ENCODE results near the gene RAB11FIP4. TPM values are rescaled to one million over a fixed set of nuclear protein-coding genes. Genes with fewer than 3 reads are reported as not detected.

The RAB11FIP4 gene
- total and polyA plus RNA-seq, 2 of the 13 experiments (the other 11 are each of a cell fraction or from before 2014, with no cell fraction given), result 28.0 to 89.3 TPM

DNA sequence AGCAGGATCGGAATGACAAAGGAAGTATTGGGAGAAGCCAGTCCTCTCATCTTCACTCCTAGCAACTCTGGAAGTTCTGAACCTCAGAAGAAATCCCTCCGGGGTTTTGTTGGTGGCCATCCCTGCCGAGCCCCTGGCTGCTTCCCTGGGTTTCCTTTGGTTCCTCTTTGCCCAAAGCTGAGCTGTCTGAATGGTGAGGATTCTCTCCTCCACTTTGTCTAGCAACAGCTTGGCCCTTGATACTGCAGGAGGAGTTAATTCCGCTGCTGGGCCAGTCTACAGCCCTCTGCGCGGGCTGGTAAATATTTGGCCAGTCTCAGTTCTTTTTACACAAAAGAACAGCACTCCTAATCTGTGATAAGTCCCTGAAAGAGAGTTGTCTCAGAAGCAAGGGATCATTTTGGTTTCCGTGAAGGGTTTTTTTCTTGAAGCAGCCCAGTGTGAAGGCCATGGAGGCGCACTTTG lies 170.9 kb downstream of the RAB11FIP4 start (continued):
- TF ChIP-seq ZNF724P (CRISPR knock-in tag; IDR thresholded peaks at IDR 0.05; ENCODE audit: borderline replicate concordance), result no peak
- no peak for TF ChIP-seq KAT2B (IDR thresholded peaks at IDR 0.05; ENCODE audit: borderline replicate concordance, low read depth, low read length)
- no peak for TF ChIP-seq MEF2D (CRISPR knock-in tag; IDR thresholded peaks at IDR 0.05)
- peak; percentile 34; the same call in 1 of the 2 replicates for TF ChIP-seq MED1 (CRISPR knock-in tag; IDR thresholded peaks at IDR 0.05)
- no peak for TF ChIP-seq TAF1 (CRISPR knock-in tag; IDR thresholded peaks at IDR 0.05)
- TF ChIP-seq, protein P1, sequence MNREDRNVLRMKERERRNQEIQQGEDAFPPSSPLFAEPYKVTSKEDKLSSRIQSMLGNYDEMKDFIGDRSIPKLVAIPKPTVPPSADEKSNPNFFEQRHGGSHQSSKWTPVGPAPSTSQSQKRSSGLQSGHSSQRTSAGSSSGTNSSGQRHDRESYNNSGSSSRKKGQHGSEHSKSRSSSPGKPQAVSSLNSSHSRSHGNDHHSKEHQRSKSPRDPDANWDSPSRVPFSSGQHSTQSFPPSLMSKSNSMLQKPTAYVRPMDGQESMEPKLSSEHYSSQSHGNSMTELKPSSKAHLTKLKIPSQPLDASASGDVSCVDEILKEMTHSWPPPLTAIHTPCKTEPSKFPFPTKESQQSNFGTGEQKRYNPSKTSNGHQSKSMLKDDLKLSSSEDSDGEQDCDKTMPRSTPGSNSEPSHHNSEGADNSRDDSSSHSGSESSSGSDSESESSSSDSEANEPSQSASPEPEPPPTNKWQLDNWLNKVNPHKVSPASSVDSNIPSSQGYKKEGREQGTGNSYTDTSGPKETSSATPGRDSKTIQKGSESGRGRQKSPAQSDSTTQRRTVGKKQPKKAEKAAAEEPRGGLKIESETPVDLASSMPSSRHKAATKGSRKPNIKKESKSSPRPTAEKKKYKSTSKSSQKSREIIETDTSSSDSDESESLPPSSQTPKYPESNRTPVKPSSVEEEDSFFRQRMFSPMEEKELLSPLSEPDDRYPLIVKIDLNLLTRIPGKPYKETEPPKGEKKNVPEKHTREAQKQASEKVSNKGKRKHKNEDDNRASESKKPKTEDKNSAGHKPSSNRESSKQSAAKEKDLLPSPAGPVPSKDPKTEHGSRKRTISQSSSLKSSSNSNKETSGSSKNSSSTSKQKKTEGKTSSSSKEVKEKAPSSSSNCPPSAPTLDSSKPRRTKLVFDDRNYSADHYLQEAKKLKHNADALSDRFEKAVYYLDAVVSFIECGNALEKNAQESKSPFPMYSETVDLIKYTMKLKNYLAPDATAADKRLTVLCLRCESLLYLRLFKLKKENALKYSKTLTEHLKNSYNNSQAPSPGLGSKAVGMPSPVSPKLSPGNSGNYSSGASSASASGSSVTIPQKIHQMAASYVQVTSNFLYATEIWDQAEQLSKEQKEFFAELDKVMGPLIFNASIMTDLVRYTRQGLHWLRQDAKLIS (CRISPR knock-in tag; IDR thresholded peaks at IDR 0.05), result no peak
- no peak for TF ChIP-seq ZFP36 (IDR thresholded peaks at IDR 0.05; ENCODE audit: borderline replicate concordance, low read depth, low read length, partially characterized antibody)
- no peak for TF ChIP-seq ZZZ3 (CRISPR knock-in tag; IDR thresholded peaks at IDR 0.05; ENCODE audit: borderline replicate concordance)
- TF ChIP-seq HNRNPL (IDR thresholded peaks at IDR 0.05; ENCODE audit: low read depth, low read length), result no peak
- TF ChIP-seq ZNF274 (CRISPR knock-in tag; IDR thresholded peaks at IDR 0.05), result no peak
- TF ChIP-seq KDM2A (CRISPR knock-in tag; IDR thresholded peaks at IDR 0.05; ENCODE audit: borderline replicate concordance, low read depth), result 0 out of 2 replicates have a peak, but pooled peaks have one; percentile 40
- no peak for TF ChIP-seq NFATC3 (CRISPR knock-in tag; IDR thresholded peaks at IDR 0.05)
- TF ChIP-seq, protein P2, sequence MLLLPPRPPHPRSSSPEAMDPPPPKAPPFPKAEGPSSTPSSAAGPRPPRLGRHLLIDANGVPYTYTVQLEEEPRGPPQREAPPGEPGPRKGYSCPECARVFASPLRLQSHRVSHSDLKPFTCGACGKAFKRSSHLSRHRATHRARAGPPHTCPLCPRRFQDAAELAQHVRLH (CRISPR knock-in tag; IDR thresholded peaks at IDR 0.05; ENCODE audit: borderline replicate concordance, low read depth), result no peak
- TF ChIP-seq, protein P3, sequence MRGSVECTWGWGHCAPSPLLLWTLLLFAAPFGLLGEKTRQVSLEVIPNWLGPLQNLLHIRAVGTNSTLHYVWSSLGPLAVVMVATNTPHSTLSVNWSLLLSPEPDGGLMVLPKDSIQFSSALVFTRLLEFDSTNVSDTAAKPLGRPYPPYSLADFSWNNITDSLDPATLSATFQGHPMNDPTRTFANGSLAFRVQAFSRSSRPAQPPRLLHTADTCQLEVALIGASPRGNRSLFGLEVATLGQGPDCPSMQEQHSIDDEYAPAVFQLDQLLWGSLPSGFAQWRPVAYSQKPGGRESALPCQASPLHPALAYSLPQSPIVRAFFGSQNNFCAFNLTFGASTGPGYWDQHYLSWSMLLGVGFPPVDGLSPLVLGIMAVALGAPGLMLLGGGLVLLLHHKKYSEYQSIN (CRISPR knock-in tag; IDR thresholded peaks at IDR 0.05; ENCODE audit: borderline replicate concordance), result no peak
- no peak for TF ChIP-seq TCF12 (IDR thresholded peaks at IDR 0.05)
- TF ChIP-seq TCF12 (CRISPR knock-in tag; IDR thresholded peaks at IDR 0.05), result no peak
- TF ChIP-seq, protein P4, sequence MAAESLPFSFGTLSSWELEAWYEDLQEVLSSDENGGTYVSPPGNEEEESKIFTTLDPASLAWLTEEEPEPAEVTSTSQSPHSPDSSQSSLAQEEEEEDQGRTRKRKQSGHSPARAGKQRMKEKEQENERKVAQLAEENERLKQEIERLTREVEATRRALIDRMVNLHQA (CRISPR knock-in tag; IDR thresholded peaks at IDR 0.05), result no peak
- TF ChIP-seq ZNF816 (CRISPR knock-in tag; IDR thresholded peaks at IDR 0.05; ENCODE audit: borderline replicate concordance), result no peak
- no peak for TF ChIP-seq ZFYVE20 (CRISPR knock-in tag; IDR thresholded peaks at IDR 0.05; ENCODE audit: borderline replicate concordance, low read depth)
- TF ChIP-seq NFE2L1 (CRISPR knock-in tag; IDR thresholded peaks at IDR 0.05; ENCODE audit: borderline replicate concordance), result no peak

Measured in HepG2 (cell line).